GM12875 (cell line): ENCODE results near the gene HOXB6.

ENCODE experiments used
- H3K4me3 ChIP-seq: one replicate; pipeline ENCODE4 v1.5.1; 2011; ENCODE audit warnings: low read depth, low read length, control low read depth
- TF ChIP-seq, protein P1 (sequence below): IDR thresholded peaks from 2 replicates; pipeline ENCODE4 v1.5.1; 2011; ENCODE audit warnings: low read depth, mild to moderate bottlenecking, control low read depth, inconsistent platforms, low read length, moderate library complexity, borderline replicate concordance; ENCODE audit not compliant: insufficient read depth

Gene HOXB6

DNA sequence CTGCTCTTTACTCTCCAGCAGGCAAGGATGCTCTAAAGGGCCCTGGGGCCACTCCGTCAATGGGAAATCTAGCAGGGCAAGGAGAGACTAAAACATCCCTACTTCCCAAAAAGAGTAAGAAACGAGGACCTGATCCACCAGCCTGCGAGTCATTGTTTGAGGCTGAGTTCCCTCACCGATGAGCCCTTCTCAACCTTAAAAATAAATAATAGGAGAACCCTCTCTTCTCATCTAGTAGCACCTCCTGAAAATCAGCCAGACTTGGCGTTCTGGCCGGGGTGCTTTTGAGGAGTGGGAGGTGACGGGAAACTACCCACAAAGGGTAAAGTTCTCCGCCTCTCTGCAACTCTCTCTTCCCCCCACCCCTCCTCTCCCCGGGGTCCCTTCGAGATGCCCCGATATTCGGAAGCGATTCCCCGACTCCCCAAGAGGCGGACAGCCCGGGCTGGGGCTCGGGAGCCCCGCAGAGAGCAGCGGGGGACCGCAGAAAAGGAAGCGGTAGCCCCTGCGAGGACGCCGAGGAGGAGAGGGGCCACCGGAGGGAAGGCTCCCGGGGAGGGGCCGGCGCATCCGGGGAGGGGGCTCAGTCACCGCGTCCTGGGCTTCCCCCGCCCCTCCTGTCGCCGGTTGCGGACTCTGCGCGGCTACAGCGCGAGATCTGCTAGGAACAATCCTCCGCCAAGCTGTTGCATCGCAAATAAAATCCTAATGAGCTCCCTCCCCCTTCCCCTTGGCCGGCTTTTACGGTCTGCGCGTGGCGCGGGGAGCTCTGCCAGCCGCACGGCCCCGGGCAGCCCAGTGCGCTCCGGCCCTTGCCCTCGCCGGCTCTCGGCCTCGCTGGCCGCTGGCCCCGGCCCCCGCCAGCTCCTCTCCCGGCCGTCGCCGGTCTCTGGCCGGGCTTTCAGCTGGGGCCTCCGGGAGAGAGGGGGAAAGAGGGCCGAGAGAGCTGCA, 20.0 kb upstream of the HOXB6 start:
- TF ChIP-seq, protein P1, sequence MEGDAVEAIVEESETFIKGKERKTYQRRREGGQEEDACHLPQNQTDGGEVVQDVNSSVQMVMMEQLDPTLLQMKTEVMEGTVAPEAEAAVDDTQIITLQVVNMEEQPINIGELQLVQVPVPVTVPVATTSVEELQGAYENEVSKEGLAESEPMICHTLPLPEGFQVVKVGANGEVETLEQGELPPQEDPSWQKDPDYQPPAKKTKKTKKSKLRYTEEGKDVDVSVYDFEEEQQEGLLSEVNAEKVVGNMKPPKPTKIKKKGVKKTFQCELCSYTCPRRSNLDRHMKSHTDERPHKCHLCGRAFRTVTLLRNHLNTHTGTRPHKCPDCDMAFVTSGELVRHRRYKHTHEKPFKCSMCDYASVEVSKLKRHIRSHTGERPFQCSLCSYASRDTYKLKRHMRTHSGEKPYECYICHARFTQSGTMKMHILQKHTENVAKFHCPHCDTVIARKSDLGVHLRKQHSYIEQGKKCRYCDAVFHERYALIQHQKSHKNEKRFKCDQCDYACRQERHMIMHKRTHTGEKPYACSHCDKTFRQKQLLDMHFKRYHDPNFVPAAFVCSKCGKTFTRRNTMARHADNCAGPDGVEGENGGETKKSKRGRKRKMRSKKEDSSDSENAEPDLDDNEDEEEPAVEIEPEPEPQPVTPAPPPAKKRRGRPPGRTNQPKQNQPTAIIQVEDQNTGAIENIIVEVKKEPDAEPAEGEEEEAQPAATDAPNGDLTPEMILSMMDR = no peak
- H3K4me3 ChIP-seq = peak overlapping the region; percentile 31

DNA sequence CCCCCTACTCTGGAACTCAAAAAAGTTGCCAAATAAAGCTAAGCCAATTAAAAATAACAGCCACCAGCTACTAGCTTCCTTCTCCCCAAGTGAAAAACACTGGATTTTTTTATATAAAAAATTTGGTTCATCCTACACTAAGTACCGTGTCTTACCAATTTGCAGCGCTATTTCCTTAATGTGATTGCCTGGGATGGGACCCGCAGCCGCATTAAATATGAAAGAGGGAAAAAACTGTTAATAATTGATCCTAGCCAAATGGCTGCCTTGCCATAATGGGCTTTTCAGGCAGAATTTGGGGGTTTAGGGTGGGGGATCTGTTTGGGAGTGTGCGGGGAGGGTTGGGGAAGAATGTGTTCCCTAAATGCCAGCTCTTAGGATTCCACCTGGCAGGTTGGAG, 19.3 kb upstream of the HOXB6 start:
- TF ChIP-seq, protein P1 = no peak
- H3K4me3 ChIP-seq = no peak overlapping the region

DNA sequence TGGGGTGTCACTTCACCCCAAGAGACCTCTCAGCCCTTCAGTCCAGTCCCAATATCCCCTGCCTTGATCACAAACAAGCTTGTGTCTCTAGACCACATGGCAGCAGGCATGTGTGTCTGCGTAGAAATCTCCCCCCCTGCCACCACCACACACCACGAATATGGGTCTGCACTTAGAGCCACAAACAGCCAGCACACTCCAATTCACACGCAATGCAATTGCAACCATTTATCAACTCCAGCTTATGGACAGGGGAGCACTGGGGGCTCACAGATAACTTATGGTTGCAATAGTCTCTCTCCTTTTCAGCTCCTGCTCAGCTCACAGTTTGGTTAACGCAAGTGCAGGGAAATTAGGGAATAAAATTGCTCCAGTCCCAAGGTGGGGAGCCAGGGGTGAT, 18.8 kb upstream of the HOXB6 start:
- H3K4me3 ChIP-seq = no peak overlapping the region
- TF ChIP-seq, protein P1 = no peak

DNA sequence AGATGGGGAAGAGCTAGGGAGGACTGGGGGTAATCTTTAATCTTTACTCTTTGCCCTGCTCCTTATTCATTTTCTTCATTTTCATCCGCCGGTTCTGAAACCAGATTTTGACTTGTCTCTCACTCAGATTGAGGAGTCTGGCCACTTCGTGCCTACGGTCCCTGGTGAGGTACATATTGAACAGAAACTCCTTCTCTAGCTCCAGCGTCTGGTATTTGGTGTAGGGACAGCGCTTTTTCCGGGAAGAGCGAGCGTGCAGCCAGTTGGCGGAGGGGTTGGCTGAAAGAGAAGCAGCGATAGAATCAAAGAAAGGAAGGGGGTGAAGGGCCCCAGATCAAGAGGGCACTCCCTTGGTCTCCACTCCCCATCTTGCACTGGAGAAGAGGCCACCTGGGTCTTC, 18.1 kb upstream of the HOXB6 start:
- H3K4me3 ChIP-seq = no peak overlapping the region
- TF ChIP-seq, protein P1 = no peak

DNA sequence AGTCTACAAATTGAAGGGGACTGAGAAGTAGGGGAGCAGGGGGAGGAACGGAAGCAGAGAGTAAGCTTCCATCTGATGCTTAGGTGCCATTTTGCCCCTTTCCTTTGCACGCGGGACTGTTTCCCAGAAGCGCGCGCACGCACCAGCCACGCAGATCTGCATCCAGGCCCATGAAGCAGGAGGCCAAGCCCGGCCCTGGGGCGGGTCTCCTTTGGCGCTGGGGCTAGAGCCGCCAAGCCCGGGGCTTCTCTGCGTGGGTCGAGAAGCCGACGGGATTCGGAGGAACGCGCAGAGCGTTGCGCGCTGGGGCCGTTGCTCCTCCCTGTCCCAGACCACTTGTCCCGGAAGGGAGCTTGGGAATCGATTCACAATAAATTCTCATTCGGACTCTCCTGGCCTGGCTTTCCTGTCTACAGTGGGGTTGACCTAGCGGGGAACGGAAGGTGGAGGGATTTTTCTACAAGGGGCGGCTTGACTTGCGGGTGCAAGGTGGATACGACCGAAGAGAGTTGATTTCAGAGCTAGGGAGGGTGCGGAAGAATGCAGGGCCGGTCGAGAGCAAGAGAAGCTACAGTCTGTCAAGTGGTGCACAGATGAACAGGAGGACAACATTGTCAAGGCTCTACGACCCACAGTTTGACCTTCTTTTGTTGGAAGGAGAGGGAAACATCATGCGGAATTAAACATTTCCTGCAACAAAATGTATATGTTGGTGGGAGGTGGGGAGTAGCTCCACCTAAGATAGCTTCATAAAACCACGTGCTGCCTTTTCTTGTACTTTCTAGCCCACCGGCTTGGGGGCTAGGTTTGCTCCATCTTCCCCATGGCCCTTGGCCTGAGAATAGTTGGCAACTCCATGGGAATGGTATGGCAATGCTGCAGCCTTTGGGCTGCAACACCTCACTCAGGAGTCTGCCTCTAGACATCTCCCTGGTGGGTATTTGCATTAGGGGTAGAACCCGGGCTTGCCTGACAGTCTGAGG, 16.9 kb upstream of the HOXB6 start:
- TF ChIP-seq, protein P1 = no peak
- H3K4me3 ChIP-seq = no peak overlapping the region

DNA sequence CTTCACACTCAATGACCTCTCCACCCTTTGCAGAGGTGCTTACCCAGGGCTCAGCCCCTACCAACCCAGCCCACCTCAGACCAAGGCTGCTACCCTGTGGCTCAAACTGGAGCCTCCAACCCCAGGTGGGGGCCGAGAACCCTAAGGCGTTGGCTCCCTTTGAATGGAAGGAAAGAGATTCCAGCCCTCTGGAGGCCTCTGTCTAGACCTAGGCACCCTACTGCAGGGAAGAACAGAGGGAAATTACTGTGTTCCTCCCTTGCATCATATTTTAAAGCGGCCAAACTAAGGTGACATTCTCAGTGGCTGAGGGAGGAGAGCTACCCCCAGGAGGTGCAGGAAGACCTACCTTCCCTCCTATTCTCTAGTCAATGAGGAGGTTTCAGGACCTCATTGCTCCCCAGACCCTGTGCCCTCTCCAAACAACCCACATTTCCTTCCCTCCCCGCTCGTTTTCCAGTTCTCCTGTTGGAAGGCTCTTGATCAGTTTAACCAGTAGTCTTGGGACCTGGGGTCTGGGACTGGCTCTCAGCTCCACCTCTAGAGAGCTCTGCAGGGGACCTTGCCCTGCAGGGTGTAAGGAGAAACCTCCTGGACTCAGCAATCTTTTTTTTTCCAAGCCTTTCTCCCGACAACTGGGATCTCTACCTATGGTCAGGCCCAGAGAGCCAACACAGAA, 15.8 kb upstream of the HOXB6 start:
- H3K4me3 ChIP-seq = no peak overlapping the region

More for the DNA sequence above, 15.8 kb upstream of the HOXB6 start:
- TF ChIP-seq, protein P1 = no peak
